Gastrocnemius medialis (tissue), 4 donors: ENCODE results near the gene RNF148.

Source experiments
- POLR2A ChIP-seq, 2 donors: fragments of 450-650 bp; IDR thresholded peaks; one replicate each; pipeline ENCODE4 v1.6.1; 2017; ENCODE audit warnings: antibody characterized with exemption in 2 of 2, mild to moderate bottlenecking in 2 of 2, moderate library complexity in 2 of 2
- TF ChIP-seq, protein P1 (sequence below), 5 experiments: fragments of 450-650 bp in 3 of 5; fragments of 200-600 bp in 2 of 5; sonication (generic) in 2 of 5; IDR thresholded peaks in 4 of 5; conservative IDR thresholded peaks in 1 of 5; 1 replicate in 4 of 5; 2 replicates in 1 of 5; pipeline ENCODE4 v1.5.1; 2016 to 2019; ENCODE audit warnings: antibody characterized with exemption in 5 of 5, mild to moderate bottlenecking in 3 of 5, moderate library complexity in 3 of 5

DNA sequence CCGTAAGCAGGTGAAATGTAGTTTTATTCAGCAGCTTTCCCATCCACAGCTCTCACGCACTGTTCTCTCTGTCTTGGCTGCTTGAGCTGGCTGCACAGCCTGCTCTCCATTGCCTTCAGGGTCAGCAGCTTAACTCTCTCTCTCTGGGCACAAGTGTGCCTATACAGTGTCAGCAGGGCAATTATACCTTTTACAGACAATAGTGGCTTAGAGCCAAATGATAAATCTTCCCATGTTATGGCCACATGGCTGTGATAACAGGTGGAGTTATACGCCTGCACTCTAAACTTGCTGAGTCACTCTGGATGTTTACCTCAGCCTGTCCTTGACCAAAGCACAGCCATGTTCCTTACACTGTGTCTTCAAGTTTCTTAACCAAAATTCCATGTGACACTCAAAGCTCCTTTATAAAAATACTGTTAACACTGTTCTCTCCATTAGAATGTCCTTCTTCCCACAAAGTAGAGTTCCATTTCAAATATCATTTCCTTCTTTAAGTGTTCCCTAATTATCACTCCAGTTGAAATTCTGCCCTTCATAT, 9.9 kb downstream of the RNF148 start:
- TF ChIP-seq POLR2A (IDR thresholded peaks at IDR 0.05): no peak
- TF ChIP-seq, protein P1, sequence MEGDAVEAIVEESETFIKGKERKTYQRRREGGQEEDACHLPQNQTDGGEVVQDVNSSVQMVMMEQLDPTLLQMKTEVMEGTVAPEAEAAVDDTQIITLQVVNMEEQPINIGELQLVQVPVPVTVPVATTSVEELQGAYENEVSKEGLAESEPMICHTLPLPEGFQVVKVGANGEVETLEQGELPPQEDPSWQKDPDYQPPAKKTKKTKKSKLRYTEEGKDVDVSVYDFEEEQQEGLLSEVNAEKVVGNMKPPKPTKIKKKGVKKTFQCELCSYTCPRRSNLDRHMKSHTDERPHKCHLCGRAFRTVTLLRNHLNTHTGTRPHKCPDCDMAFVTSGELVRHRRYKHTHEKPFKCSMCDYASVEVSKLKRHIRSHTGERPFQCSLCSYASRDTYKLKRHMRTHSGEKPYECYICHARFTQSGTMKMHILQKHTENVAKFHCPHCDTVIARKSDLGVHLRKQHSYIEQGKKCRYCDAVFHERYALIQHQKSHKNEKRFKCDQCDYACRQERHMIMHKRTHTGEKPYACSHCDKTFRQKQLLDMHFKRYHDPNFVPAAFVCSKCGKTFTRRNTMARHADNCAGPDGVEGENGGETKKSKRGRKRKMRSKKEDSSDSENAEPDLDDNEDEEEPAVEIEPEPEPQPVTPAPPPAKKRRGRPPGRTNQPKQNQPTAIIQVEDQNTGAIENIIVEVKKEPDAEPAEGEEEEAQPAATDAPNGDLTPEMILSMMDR (IDR thresholded peaks at IDR 0.05 in 4 of 5, conservative IDR thresholded peaks at IDR 0.05 in 1 of 5): no peak
